Measurements from ENCODE around the gene SH3YL1.

SH3YL1 gene

DNA sequence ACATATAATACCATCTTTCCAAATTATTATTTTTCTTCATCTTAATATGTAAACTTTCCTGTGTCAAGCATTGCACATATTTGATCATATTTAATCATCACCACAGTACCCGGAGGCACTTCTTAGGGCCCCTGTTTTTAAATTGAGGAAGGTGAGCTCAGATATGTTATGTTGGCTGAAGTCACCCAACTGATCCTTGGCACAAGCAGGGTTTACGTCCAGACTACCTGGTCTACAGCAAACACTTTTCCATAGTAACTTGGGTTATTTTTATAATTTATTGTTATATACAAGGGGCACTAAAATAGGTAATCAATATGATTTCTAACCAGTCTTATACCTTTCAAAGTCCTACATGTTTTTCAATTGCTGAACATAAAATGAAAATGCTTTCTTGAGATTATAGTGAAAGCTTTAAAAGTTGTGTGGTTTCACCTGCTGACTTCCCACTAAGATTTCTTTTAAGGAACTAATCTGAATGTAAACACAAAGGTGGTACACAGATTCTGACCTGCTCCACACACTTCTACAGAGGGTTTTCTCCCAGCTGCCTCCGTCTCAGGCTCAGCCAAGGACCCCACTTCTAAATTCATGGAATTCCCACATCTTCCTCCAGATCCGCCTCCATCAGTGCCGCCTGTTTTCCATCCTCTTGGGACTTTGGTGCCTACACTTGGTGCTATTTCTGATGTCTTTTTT lies 52.2 kb downstream of the SH3YL1 start:
- no peak for DNase-seq

GRCh38 chr2:210660-211059 lies 53.2 kb downstream of the SH3YL1 start:
- DNase-seq = no peak

DNA sequence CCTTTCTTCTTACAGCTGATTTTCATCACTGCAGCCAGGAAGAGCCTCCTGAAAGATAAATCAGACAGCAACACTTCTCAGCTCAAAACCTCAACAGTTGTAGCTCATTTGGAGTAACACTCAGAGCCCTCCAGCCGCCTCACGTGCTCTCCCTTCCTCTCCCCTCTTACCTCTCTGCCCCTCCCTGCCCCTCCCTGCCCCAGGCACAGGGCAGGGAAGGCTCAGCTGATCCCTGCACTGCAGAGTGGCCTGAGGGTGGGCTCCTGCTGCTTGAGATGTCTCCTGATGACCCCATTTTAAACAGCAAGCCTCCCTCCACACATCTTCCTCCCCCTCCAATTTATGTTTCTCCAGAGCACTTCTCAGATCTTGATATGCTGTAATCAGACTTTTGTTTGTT lies 54.4 kb downstream of the SH3YL1 start:
- DNase-seq = no peak

DNA sequence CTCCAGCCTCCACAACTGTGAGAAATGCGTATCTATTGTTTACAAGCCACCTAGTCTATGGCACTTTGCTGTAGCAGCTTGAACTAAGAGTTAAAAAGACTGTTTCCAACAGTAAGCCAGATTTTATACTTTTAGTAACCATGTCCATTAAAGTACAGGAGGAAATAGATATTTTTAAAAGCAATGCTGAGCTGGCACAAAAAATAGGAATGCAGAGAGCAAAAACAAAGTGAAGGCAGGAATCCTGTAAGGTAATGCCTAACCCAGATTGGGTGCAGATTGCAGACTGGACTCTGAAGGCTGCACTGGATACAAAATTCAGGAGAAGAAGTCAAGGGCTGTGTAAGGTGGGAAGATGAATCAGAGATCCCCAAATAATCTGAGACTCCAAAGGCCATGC lies 55.5 kb downstream of the SH3YL1 start:
- DNase-seq = no peak

GRCh38 chr2:203984-204383 lies 59.8 kb downstream of the SH3YL1 start:
- no peak for DNase-seq

GRCh38 chr2:203401-203800 lies 60.4 kb downstream of the SH3YL1 start:
- DNase-seq = no peak

GRCh38 chr2:202945-203344 lies 60.9 kb downstream of the SH3YL1 start:
- DNase-seq = no peak

GRCh38 chr2:201648-202433 lies 62.0 kb downstream of the SH3YL1 start:
- no peak for DNase-seq

DNA sequence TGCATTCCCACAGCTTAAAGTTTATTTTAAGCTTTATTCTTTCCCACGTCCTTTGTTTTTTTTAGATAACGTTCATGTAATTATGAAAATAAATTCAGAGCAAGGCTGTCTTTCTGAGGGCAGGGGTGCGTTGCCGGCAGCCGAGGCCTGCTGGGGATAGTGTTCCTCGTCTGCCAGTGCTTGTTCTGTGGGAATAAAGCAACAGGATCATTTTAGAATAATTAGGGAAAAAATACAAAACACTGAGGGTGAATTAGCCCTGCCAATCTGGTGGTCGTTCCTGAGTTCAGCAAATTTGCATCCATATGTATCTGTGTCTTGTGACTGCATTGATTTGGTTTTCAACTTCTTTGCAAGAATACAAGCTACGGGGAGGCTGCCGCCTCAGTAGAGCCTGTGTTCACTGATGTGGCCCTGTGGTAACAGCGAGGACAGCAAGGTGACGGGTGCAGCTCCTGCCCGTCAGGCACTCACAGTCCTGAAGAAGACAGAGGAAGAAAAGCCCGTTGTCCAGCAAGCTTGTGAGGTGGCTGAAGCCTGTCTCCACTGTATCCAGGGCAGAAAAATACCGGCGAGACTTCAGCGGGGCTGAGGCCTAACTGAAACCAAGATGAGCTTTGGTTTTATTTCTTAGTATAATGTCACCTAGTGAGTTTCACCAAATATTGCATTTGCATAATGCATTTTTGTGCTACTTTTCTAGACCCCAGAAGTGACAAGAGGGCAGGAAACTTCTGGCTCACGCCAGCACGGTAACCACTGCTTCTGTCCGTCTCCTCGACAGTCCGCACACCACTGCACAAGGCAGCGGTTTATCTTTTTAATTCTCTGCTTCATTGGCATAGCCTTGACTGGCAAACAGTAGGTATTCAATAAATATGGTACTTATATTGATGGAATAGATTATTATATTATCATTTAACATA lies 64.5 kb downstream of the SH3YL1 start:
- no peak for DNase-seq

DNA sequence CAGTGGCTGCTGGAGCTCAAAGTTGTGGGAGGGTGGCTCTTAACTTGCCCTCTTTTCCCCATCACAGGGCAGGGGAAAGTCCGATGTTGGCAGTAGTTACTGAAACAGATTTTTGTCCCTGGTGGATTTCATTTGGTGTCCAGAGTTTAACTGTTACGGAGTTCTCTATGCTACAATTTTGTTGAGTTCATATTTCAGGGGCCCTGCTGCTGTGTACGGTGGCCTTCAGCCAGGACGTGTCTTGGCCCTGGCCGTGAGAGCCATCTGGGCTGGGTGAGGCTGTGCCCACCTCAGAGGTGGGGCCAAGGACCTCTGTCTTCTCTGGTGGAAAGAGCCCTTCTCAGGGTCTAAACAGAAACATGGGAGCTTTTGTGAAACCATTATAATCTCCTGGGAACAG lies 67.4 kb downstream of the SH3YL1 start:
- DNase-seq = no peak

DNA sequence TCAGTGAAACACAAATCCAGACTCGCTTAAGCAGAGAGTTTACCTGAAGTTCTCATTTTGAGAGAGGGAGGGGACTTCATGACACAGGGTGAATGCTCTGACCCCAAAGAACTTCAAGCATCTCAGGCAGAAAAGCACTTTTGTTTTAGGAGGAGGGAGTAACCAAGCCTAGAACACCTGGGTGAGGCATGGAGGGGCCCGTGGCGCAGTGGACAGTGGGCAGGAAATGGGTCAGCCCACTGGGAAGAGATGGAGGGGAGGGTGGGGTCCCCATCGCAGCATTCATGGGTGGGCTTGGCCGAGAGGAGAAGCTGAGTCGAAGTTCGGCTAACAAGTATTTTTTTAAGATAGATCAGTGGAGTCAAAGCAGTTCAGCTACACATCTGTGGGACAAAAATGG lies 67.9 kb downstream of the SH3YL1 start:
- no peak for DNase-seq

- DNase-seq = peak; percentile 13
These were observed 70.6 kb downstream of the SH3YL1 start for GRCh38 chr2:193141-193671.

- no peak for DNase-seq
These were observed 72.3 kb downstream of the SH3YL1 start for GRCh38 chr2:191311-192190.

DNA sequence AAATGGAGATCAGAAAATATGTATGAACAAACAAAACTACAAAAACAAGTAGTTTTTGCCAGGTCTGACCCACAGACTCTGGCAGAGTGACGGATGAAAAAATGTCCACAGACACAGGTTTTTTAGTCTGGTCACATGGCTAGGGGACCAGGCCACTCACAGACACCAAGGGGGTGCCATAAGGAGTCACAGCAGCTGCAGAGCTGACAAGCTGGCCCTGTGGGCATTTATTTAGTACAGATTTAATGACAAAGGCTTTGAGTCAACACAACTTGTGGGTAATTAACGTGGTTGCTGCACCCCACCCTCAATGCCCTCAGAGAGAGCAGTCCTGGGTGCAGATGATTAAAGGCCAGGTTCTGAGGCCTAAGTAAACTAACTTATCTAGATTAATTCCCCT lies 76.0 kb downstream of the SH3YL1 start:
- DNase-seq = no peak

- DNase-seq = no peak
These were observed 78.6 kb downstream of the SH3YL1 start for GRCh38 chr2:185221-185620.

- DNase-seq = no peak
These were observed 79.1 kb downstream of the SH3YL1 start for GRCh38 chr2:184695-185094.

GRCh38 chr2:182509-183122 lies 81.2 kb downstream of the SH3YL1 start:
- DNase-seq = no peak

- no peak for DNase-seq
These were observed 83.5 kb downstream of the SH3YL1 start for GRCh38 chr2:180311-180710.

- no peak for DNase-seq
These were observed 83.9 kb downstream of the SH3YL1 start for GRCh38 chr2:179886-180285.

DNA sequence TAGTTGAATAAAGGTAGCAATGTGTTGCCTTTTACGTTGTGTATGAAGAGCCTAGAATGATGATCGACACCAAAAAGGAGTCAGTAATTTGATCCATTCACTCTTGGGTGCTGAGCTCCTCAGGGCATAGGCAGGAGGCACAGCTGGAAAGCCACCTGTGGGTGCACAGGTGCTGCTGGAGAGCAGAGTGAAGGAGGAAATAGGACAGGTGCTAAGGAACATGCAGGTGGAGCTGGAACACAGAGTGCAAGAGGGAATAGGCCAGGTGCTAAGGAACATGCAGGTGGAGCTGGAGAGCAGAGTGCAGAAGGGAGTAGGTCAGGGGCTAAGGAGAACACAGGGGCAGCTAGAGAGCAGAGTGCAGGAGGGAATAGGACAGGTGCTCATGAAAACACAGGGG lies 86.1 kb downstream of the SH3YL1 start:
- DNase-seq = no peak

DNA sequence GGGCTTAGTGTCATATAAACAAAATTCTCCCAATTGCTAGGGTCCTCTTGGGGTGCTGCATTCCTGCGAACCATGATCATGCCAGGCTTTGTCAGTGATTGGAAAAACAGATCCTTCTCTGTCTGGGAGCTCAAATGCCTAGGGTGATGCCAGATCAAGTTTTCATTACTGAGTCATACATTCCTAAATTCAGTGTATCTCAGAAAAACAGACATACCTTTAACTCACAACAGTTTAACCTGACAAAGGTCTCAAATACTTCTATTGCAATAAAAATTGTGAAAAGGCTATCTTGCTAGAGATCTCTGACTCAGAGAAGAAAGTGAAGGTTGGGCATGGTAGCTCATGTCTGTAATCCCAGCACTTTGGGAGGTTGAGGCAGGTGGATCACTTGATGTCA lies 86.9 kb downstream of the SH3YL1 start:
- no peak for DNase-seq
